Activated CD8-positive, alpha-beta T cell treated with anti-CD3 and anti-CD28 coated beads for 36 hours (primary cell): ENCODE results near the gene API5. TPM values are rescaled to one million over a fixed set of nuclear protein-coding genes. Genes with fewer than 3 reads are reported as not detected.

Source experiments
- ATAC-seq: fragments of 200-7000 bp; cut with Tn5 transposase; one replicate; pipeline ENCODE4 v1.10.0; 2021; ENCODE audit warnings: mild to moderate bottlenecking, moderate library complexity
- CTCF ChIA-PET: fragments of 350-600 bp; sonication (Branson Sonifier 250); formaldehyde crosslinking; loops from one replicate; lab custom pipeline; 2021; ENCODE audit warnings: antibody characterized with exemption; lab: Charles Lee
- POLR2A ChIA-PET: fragments of 350-600 bp; sonication (Branson Sonifier 250); formaldehyde crosslinking; loops from one replicate; lab custom pipeline; 2021; ENCODE audit warnings: antibody characterized with exemption; lab: Charles Lee
- DNase-seq: peaks from one replicate; pipeline ENCODE4 v3.0.0-alpha.2; 2020
- H3K27ac Mint-ChIP-seq: one replicate; pipeline ENCODE4 v1.8.0; 2021; ENCODE audit warnings: mild to moderate bottlenecking, mixed read lengths
- H3K27me3 Mint-ChIP-seq: one replicate; pipeline ENCODE4 v1.8.0; 2021; ENCODE audit warnings: mixed read lengths
- H3K36me3 Mint-ChIP-seq: one replicate; pipeline ENCODE4 v1.8.0; 2021; ENCODE audit warnings: low read depth, mixed read lengths
- H3K4me1 Mint-ChIP-seq: one replicate; pipeline ENCODE4 v1.8.0; 2021; ENCODE audit warnings: low read depth, mixed read lengths
- H3K4me3 Mint-ChIP-seq: one replicate; pipeline ENCODE4 v1.8.0; 2021; ENCODE audit warnings: mild to moderate bottlenecking, moderate library complexity, mixed read lengths
- H3K9me3 Mint-ChIP-seq: one replicate; pipeline ENCODE4 v1.8.0; 2021; ENCODE audit warnings: mixed read lengths
- CTCF ChIP-seq: fragments of 200-600 bp; IDR thresholded peaks from one replicate; pipeline ENCODE4 v1.8.0; 2022; ENCODE audit warnings: antibody characterized with exemption, mild to moderate bottlenecking
- intact Hi-C: fragments of 100-400 bp; cut with micrococcal nuclease; formaldehyde crosslinking; loops from one replicate; pipeline ENCODE4 v1.10.0; 2022
- total RNA-seq, 2 experiments: library from RNA; stranded (reverse); gene quantifications; one replicate each; pipeline ENCODE4 v1.2.3, GENCODE V29; 2021

The API5 gene
- total RNA-seq, 2 experiments from 2014 or later: 156 to 169 TPM

- H3K36me3 Mint-ChIP-seq: peaks cover 10% of the 10 kb centered on the region
- no peak for TF ChIP-seq CTCF
- intact Hi-C loops: no loop called here
- no peak overlapping the region for H3K4me3 Mint-ChIP-seq
- no peak overlapping the region for H3K27ac Mint-ChIP-seq
- peaks cover 18% of the 10 kb centered on the region for H3K4me1 Mint-ChIP-seq
- ChIA-PET CTCF (interaction anchor here (1.0 to 1.7 kb wide), 5 partner anchors 9 to 190 kb away, joined by 3 to 4 read pairs (median 3); no protein-coding TSS in a partner anchor), POLR2A (interaction anchor here (1.4 kb wide), 1 partner anchor 19 kb away, joined by 3 read pairs; no protein-coding TSS in a partner anchor)
- DNase-seq (no peak), ATAC-seq (no peak)
- H3K9me3 Mint-ChIP-seq: no peaks in the 10 kb centered on the region
- no peaks in the 10 kb centered on the region for H3K27me3 Mint-ChIP-seq
Observed at GRCh38 chr11:43378897-43379296, 67.1 kb downstream of the API5 start.

GRCh38 chr11:43381802-43382201 lies 70.0 kb downstream of the API5 start:
- POLR2A ChIA-PET: interaction anchor here (1.2 kb wide), 1 partner anchor 23 kb away, joined by 3 read pairs; the partner anchor contains the start of gene TTC17
- no peaks in the 10 kb centered on the region for H3K9me3 Mint-ChIP-seq
- no peak overlapping the region for H3K4me3 Mint-ChIP-seq
- peaks cover 13% of the 10 kb centered on the region for H3K36me3 Mint-ChIP-seq
- H3K4me1 Mint-ChIP-seq: peaks cover 5% of the 10 kb centered on the region
- H3K27ac Mint-ChIP-seq: no peak overlapping the region
- no peak for TF ChIP-seq CTCF
- intact Hi-C loops: no loop called here
- CTCF ChIA-PET: no interaction called here
- DNase-seq: no peak
- no peak for ATAC-seq
- no peaks in the 10 kb centered on the region for H3K27me3 Mint-ChIP-seq

- ChIA-PET CTCF (no interaction called here), POLR2A (no interaction called here)
- Mint-ChIP-seq H3K27me3 (no peaks in the 10 kb centered on the region), H3K36me3 (peaks cover 15% of the 10 kb centered on the region), H3K4me1 (peaks cover 3% of the 10 kb centered on the region), H3K4me3 (no peak overlapping the region), H3K27ac (no peak overlapping the region), H3K9me3 (no peaks in the 10 kb centered on the region)
- DNase-seq (no peak), ATAC-seq (no peak)
- no peak for TF ChIP-seq CTCF
- intact Hi-C loops: no loop called here
Observed at GRCh38 chr11:43382614-43383013, 70.8 kb downstream of the API5 start.

- Mint-ChIP-seq H3K4me1 (no peaks in the 10 kb centered on the region), H3K36me3 (peaks cover 17% of the 10 kb centered on the region), H3K9me3 (no peaks in the 10 kb centered on the region), H3K27me3 (no peaks in the 10 kb centered on the region), H3K27ac (no peak overlapping the region), H3K4me3 (no peak overlapping the region)
- ATAC-seq: no peak
- TF ChIP-seq CTCF: no peak
- ChIA-PET POLR2A (interaction anchor here (0.6 to 0.8 kb wide), 2 partner anchors 28 to 1336 kb away, joined by 3 read pairs; no protein-coding TSS in a partner anchor), CTCF (no interaction called here)
- intact Hi-C loops: no loop called here
- no peak for DNase-seq
Observed at GRCh38 chr11:43384393-43384792, 72.6 kb downstream of the API5 start.

- DNase-seq: peak; percentile 15
- CTCF ChIA-PET: no interaction called here
- H3K4me3 Mint-ChIP-seq: no peak overlapping the region
Observed at GRCh38 chr11:43392713-43393112, 80.9 kb downstream of the API5 start.

More at GRCh38 chr11:43392713-43393112, 80.9 kb downstream of the API5 start:
- H3K27me3 Mint-ChIP-seq: no peaks in the 10 kb centered on the region
- peak; percentile 77 for ATAC-seq
- TF ChIP-seq CTCF: no peak
- POLR2A ChIA-PET: no interaction called here
- peak overlapping the region; percentile 43 for H3K27ac Mint-ChIP-seq
- peaks cover 57% of the 10 kb centered on the region for H3K36me3 Mint-ChIP-seq
- H3K9me3 Mint-ChIP-seq: no peaks in the 10 kb centered on the region
- H3K4me1 Mint-ChIP-seq: peaks cover 30% of the 10 kb centered on the region
- intact Hi-C loops: loop anchor here (10.0 kb wide), 1 partner anchor 78 kb away; the partner anchor contains the start of gene API5
